Measurements from ENCODE around the gene HSPBP1. TPM values are rescaled to one million over a fixed set of nuclear protein-coding genes. Genes with fewer than 3 reads are reported as not detected.

Gene HSPBP1
- total and polyA plus RNA-seq, 2 of the 4 experiments (the other 2 are of a cell fraction) = 21.0 to 43.2 TPM

GRCh38 chr19:55305491-55305890 is 25.6 kb upstream of the HSPBP1 start:
- ChIA-PET POLR2A (ENCODE audit: unreplicated experiment) (no interaction called here), CTCF (no interaction called here)
- Histone ChIP-seq H3K4me2 (ENCODE audit: low read depth, low read length) (no peak overlapping the region), H4K91ac (ENCODE audit: insufficient read depth, low read depth, low read length) (no peak overlapping the region), H4K8ac (ENCODE audit: low read depth in 2 of 2, low read length in 2 of 2) (no peak overlapping the region; a peak in 1 of 4 replicates), H2BK15ac (ENCODE audit: low read depth, low read length) (no peak overlapping the region), H2AK9ac (replicated peaks; ENCODE audit: low read depth, low read length, poor library complexity) (peak overlapping the region; percentile 19), H4K20me1 (ENCODE audit: insufficient read depth, low read length) (no peaks in the 10 kb centered on the region), H3K56ac (ENCODE audit: extremely low read depth, insufficient read depth, low read length) (no peak overlapping the region), H2AFZ (replicated peaks; ENCODE audit: low read length, poor library complexity) (no peak overlapping the region), H3K4me3 (ENCODE audit: insufficient read depth, low read depth, low read length) (no peak overlapping the region), H3K4ac (ENCODE audit: low read depth, low read length) (no peak overlapping the region), H3K79me1 (ENCODE audit: low read depth in 1 of 2, low read length in 2 of 2) (no peaks in the 10 kb centered on the region), H3K9me3 (ENCODE audit: control insufficient read depth, insufficient read depth, low read length) (no peaks in the 10 kb centered on the region; the same call in 1 of the 2 replicates), H2BK5ac (ENCODE audit: low read depth, low read length, poor library complexity, severe bottlenecking) (no peak overlapping the region), H3K4me1 (ENCODE audit: control insufficient read depth, insufficient read depth, low read length) (no peaks in the 10 kb centered on the region), H2AK5ac (ENCODE audit: low read depth, low read length) (no peak overlapping the region), H3K27me3 (ENCODE audit: control insufficient read depth, insufficient read depth, low read length) (no peaks in the 10 kb centered on the region), H3K14ac (replicated peaks; ENCODE audit: low read depth, low read length) (no peak overlapping the region), H4K5ac (ENCODE audit: low read depth, low read length) (no peak overlapping the region), H3K9ac (ENCODE audit: low read depth, low read length) (no peak overlapping the region), H3K9me1 (ENCODE audit: insufficient read depth, low read length) (no peaks in the 10 kb centered on the region), H3K23ac (ENCODE audit: low read depth, low read length) (no peak overlapping the region), H3K36me3 (ENCODE audit: control insufficient read depth, insufficient read depth, low read length) (peaks cover 49% of the 10 kb centered on the region), H3K27ac (ENCODE audit: insufficient read depth, low read length) (no peak overlapping the region), H2BK120ac (ENCODE audit: low read depth, low read length) (no peak overlapping the region), H2BK20ac (ENCODE audit: low read depth, low read length) (no peak overlapping the region), H3K18ac (ENCODE audit: low read depth, low read length) (no peak overlapping the region)
- TF ChIP-seq MAFK (IDR thresholded peaks at IDR 0.05; ENCODE audit: low read depth, low read length) (no peak), ELK1 (IDR thresholded peaks at IDR 0.05; ENCODE audit: borderline replicate concordance, low read depth, low read length) (no peak), RFX5 (IDR thresholded peaks at IDR 0.05; ENCODE audit: low read depth, low read length) (no peak), MAZ (IDR thresholded peaks at IDR 0.05; ENCODE audit: borderline replicate concordance, low read depth, low read length) (no peak), CEBPB (IDR thresholded peaks at IDR 0.05; ENCODE audit: low read depth, low read length) (no peak)
- in situ Hi-C loops (cut with MboI; ENCODE audit: low sequenced_read_pairs) = no loop called here
- no CpG with 5 or more reads among the region's 9 CpGs for WGBS, 2 experiments (ENCODE audit: extremely low coverage in 2 of 2, insufficient read length in 1 of 2)
- ATAC-seq (ENCODE audit: low read depth) (no peak), DNase-seq (no peak)
- BruUV-seq (replicated peaks) = no TSS peak
- dilution Hi-C loops (cut with HindIII; ENCODE audit: low sequenced_read_pairs, unreplicated experiment) = no loop called here
- intact Hi-C loops (cut with micrococcal nuclease) = no loop called here
